Middle frontal gyrus (tissue), 1 donor: Measurements from ENCODE around the gene PPM1J.
A peak's percentile ranks its signal among the peaks of the same experiment; 100 is the strongest.
"Not testable (repeated sequence)": the region's sequence is repeated elsewhere in the genome, so short reads cannot be mapped to it uniquely, and the experiment has no call there.

Experiments used
- DNase-seq: peaks from one replicate; pipeline ENCODE4 v3.0.0-alpha.2; 2015; ENCODE audit warnings: low spot score; ENCODE audit errors: extremely low spot score

PPM1J gene

GRCh38 chr1:112721966-112722524 lies 6.9 kb upstream of the PPM1J start:
- no peak for DNase-seq

GRCh38 chr1:112721294-112721693 lies 6.2 kb upstream of the PPM1J start:
- DNase-seq: not testable (repeated sequence)

GRCh38 chr1:112720800-112721199 lies 5.7 kb upstream of the PPM1J start:
- no peak for DNase-seq

- DNase-seq: no peak
These were observed 4.6 kb upstream of the PPM1J start for GRCh38 chr1:112719706-112720105.

- DNase-seq: peak; percentile 63
These were observed 3.7 kb upstream of the PPM1J start for GRCh38 chr1:112718691-112719418.

- DNase-seq: no peak
These were observed 2.2 kb upstream of the PPM1J start for GRCh38 chr1:112717263-112717873.

- peak; percentile 83 for DNase-seq
These were observed 1.1 kb upstream of the PPM1J start for GRCh38 chr1:112716133-112716720.

- DNase-seq: no peak
These were observed 544 bp downstream of the PPM1J start for GRCh38 chr1:112714313-112715263.

- DNase-seq: no peak
These were observed 1.4 kb downstream of the PPM1J start for GRCh38 chr1:112713466-112714312.

- DNase-seq: no peak
These were observed 2.4 kb downstream of the PPM1J start for GRCh38 chr1:112712701-112713128.

- DNase-seq: no peak
These were observed 2.9 kb downstream of the PPM1J start for GRCh38 chr1:112712191-112712590.

- no peak for DNase-seq
These were observed 3.5 kb downstream of the PPM1J start for GRCh38 chr1:112711670-112712069.

- DNase-seq: no peak
These were observed 4.1 kb downstream of the PPM1J start for GRCh38 chr1:112711041-112711440.

GRCh38 chr1:112710586-112710985 lies 4.5 kb downstream of the PPM1J start:
- no peak for DNase-seq

GRCh38 chr1:112710159-112710558 lies 5.0 kb downstream of the PPM1J start:
- no peak for DNase-seq

- DNase-seq: no peak
These were observed 6.6 kb downstream of the PPM1J start for GRCh38 chr1:112708489-112708888.

- no peak for DNase-seq
These were observed 7.1 kb downstream of the PPM1J start for GRCh38 chr1:112708002-112708448.

- peak; percentile 42 for DNase-seq
These were observed 7.7 kb downstream of the PPM1J start for GRCh38 chr1:112707221-112708001.

GRCh38 chr1:112706505-112707220 lies 8.5 kb downstream of the PPM1J start, which contains the start of gene RHOC:
RHOC (minus strand) TSS chr1:112707127; CDS start chr1:112703799, 3,328 bp downstream.
- DNase-seq: no peak
